IMR-90 (cell line): ENCODE data around the gene SCCPDH. TPM values are rescaled to one million over a fixed set of nuclear protein-coding genes. Genes with fewer than 3 reads are reported as not detected.

Source experiments
- ATAC-seq: fragments of 200-7000 bp; cut with Tn5 transposase; 2 replicates; pipeline ENCODE4 v1.9.1; 2020; ENCODE audit warnings: low read depth, mild to moderate bottlenecking, moderate library complexity
- BruUV-seq: library from RNA; stranded (reverse); fragments of 400-500 nt; replicated peaks from 2 replicates; lab custom pipeline; 2021; lab: Mats Ljungman, UMichigan
- CTCF ChIA-PET: fragments of 300-600 bp; formaldehyde crosslinking; extraction: SDS; loops from one replicate; lab custom pipeline; 2021; ENCODE audit warnings: antibody characterized with exemption; lab: Yijun Ruan, JAX
- POLR2A ChIA-PET: fragments of 300-600 bp; sonication (Branson Sonifier 250); formaldehyde crosslinking; loops from one replicate; lab custom pipeline; 2022; ENCODE audit warnings: antibody characterized with exemption; ENCODE audit not compliant: unreplicated experiment; lab: Charles Lee
- DNase-seq: peaks from one replicate; pipeline ENCODE4 v3.0.0; 2013
- H2AFZ ChIP-seq: replicated peaks from 2 replicates; pipeline ENCODE3; 2013; ENCODE audit warnings: low read length, mild to moderate bottlenecking; ENCODE audit not compliant: poor library complexity
- H2AK5ac ChIP-seq: 2 replicates; pipeline ENCODE4 v1.6.1; 2013; ENCODE audit warnings: low read depth, low read length, inconsistent platforms
- H2AK9ac ChIP-seq: replicated peaks from 2 replicates; pipeline ENCODE3; 2013; ENCODE audit warnings: mild to moderate bottlenecking, low read depth, low read length, moderate library complexity; ENCODE audit not compliant: poor library complexity
- H2BK120ac ChIP-seq: 2 replicates; pipeline ENCODE4 v1.6.1; 2013; ENCODE audit warnings: low read depth, low read length, inconsistent platforms
- H2BK15ac ChIP-seq: 3 replicates; pipeline ENCODE4 v1.6.1; 2013; ENCODE audit warnings: low read depth, low read length, inconsistent platforms
- H2BK20ac ChIP-seq: 2 replicates; pipeline ENCODE4 v1.6.1; 2013; ENCODE audit warnings: low read depth, mild to moderate bottlenecking, inconsistent platforms, low read length, moderate library complexity
- H2BK5ac ChIP-seq: 2 replicates; pipeline ENCODE4 v1.6.1; 2013; ENCODE audit warnings: mild to moderate bottlenecking, low read depth, low read length, inconsistent platforms; ENCODE audit not compliant: poor library complexity, severe bottlenecking
- H3K14ac ChIP-seq: replicated peaks from 2 replicates; pipeline ENCODE4 v1.6.1; 2013; ENCODE audit warnings: low read depth, low read length, inconsistent platforms
- H3K18ac ChIP-seq: 2 replicates; pipeline ENCODE4 v1.6.1; 2013; ENCODE audit warnings: low read depth, low read length, control low read depth
- H3K23ac ChIP-seq: 2 replicates; pipeline ENCODE4 v1.6.1; 2013; ENCODE audit warnings: low read depth, low read length, inconsistent platforms
- H3K27ac ChIP-seq: 2 replicates; pipeline ENCODE4 v1.5.1; 2013; ENCODE audit warnings: mild to moderate bottlenecking, control low read depth, low read length; ENCODE audit not compliant: insufficient read depth
- H3K27me3 ChIP-seq: 2 replicates; pipeline ENCODE4 v1.6.1; 2013; ENCODE audit warnings: low read length; ENCODE audit not compliant: control insufficient read depth, insufficient read depth
- H3K36me3 ChIP-seq: 2 replicates; pipeline ENCODE4 v1.6.1; 2013; ENCODE audit warnings: low read length, mixed read lengths; ENCODE audit not compliant: control insufficient read depth, insufficient read depth
- H3K4ac ChIP-seq: 2 replicates; pipeline ENCODE4 v1.6.1; 2013; ENCODE audit warnings: low read depth, low read length, inconsistent platforms
- H3K4me1 ChIP-seq: 2 replicates; pipeline ENCODE4 v1.6.1; 2013; ENCODE audit warnings: low read length, mixed read lengths; ENCODE audit not compliant: control insufficient read depth, insufficient read depth
- H3K4me2 ChIP-seq: 2 replicates; pipeline ENCODE4 v1.6.1; 2013; ENCODE audit warnings: low read depth, mild to moderate bottlenecking, control low read depth, low read length, moderate library complexity
- H3K4me3 ChIP-seq: 2 replicates; pipeline ENCODE4 v1.5.1; 2013; ENCODE audit warnings: low read depth, mild to moderate bottlenecking, control low read depth, low read length, moderate library complexity; ENCODE audit not compliant: insufficient read depth
- H3K56ac ChIP-seq: 2 replicates; pipeline ENCODE4 v1.6.1; 2013; ENCODE audit warnings: low read length, inconsistent platforms; ENCODE audit not compliant: insufficient read depth; ENCODE audit errors: extremely low read depth
- H3K79me1 ChIP-seq, 2 experiments: 2 replicates each; pipeline ENCODE4 v1.6.1; 2013; ENCODE audit warnings: low read length in 2 of 2, inconsistent platforms in 1 of 2, low read depth in 1 of 2
- H3K9ac ChIP-seq: 2 replicates; pipeline ENCODE4 v1.6.1; 2013; ENCODE audit warnings: low read depth, low read length, control low read depth
- H3K9me1 ChIP-seq: 2 replicates; pipeline ENCODE4 v1.6.1; 2013; ENCODE audit warnings: low read length, inconsistent platforms; ENCODE audit not compliant: insufficient read depth
- H3K9me3 ChIP-seq: 2 replicates; pipeline ENCODE4 v1.6.1; 2013; ENCODE audit warnings: low read length; ENCODE audit not compliant: control insufficient read depth, insufficient read depth
- H4K20me1 ChIP-seq: 2 replicates; pipeline ENCODE4 v1.6.1; 2013; ENCODE audit warnings: low read length, inconsistent platforms; ENCODE audit not compliant: insufficient read depth
- H4K5ac ChIP-seq: 2 replicates; pipeline ENCODE4 v1.6.1; 2013; ENCODE audit warnings: mild to moderate bottlenecking, low read depth, low read length, control low read depth
- H4K8ac ChIP-seq, 2 experiments: 2 replicates each; pipeline ENCODE4 v1.6.1; 2013; ENCODE audit warnings: low read depth in 2 of 2, low read length in 2 of 2, control low read depth in 1 of 2, inconsistent platforms in 1 of 2
- H4K91ac ChIP-seq: 2 replicates; pipeline ENCODE4 v1.6.1; 2013; ENCODE audit warnings: low read depth, low read length, inconsistent platforms; ENCODE audit not compliant: insufficient read depth
- FOS ChIP-seq: fragments of 150-350 bp; IDR thresholded peaks from 2 replicates; pipeline ENCODE4 v1.6.1; 2016; ENCODE audit warnings: low read depth, low read length
- WGBS, 2 experiments: methylation state at CpG; one replicate each; pipeline versions ENCODE4 v1.1.5 to v1.1.7; 2013; ENCODE audit warnings: missing lambda C conversion rate in 2 of 2; ENCODE audit not compliant: insufficient read length in 1 of 2; ENCODE audit errors: extremely low coverage in 2 of 2; 5-methylcytosine and 5-hydroxymethylcytosine counted together
- dilution Hi-C: fragments of 300-500 bp; cut with HindIII; formaldehyde crosslinking; loops from one replicate; pipeline ENCODE4 v1.14.3; 2018; ENCODE audit warnings: low sequenced_read_pairs; ENCODE audit not compliant: unreplicated experiment
- in situ Hi-C: fragments of 300-500 bp; cut with MboI; formaldehyde crosslinking; loops from 3 replicates; pipeline ENCODE4 v1.14.3; 2019; ENCODE audit warnings: low sequenced_read_pairs, inconsistent platforms, mixed read lengths
- intact Hi-C: fragments of 100-400 bp; cut with micrococcal nuclease; formaldehyde crosslinking; loops from 2 replicates; pipeline ENCODE4 v1.10.0; 2022
- polyA plus RNA-seq, 3 experiments: library from polyadenylated mRNA; depleted of rRNA; stranded (reverse); fragments of >200 nt; gene quantifications; 2 replicates each; pipeline ENCODE4 v1.2.3, GENCODE V29; 2012; ENCODE audit warnings: low replicate concordance in 1 of 3
- total RNA-seq: library from RNA; depleted of rRNA; stranded (reverse); fragments of >200 nt; gene quantifications from 2 replicates; pipeline ENCODE4 v1.2.3, GENCODE V29; 2012

SCCPDH gene
- total and polyA plus RNA-seq, 2 of the 4 experiments (the other 2 are of a cell fraction): 26.9 to 37.8 TPM

DNA sequence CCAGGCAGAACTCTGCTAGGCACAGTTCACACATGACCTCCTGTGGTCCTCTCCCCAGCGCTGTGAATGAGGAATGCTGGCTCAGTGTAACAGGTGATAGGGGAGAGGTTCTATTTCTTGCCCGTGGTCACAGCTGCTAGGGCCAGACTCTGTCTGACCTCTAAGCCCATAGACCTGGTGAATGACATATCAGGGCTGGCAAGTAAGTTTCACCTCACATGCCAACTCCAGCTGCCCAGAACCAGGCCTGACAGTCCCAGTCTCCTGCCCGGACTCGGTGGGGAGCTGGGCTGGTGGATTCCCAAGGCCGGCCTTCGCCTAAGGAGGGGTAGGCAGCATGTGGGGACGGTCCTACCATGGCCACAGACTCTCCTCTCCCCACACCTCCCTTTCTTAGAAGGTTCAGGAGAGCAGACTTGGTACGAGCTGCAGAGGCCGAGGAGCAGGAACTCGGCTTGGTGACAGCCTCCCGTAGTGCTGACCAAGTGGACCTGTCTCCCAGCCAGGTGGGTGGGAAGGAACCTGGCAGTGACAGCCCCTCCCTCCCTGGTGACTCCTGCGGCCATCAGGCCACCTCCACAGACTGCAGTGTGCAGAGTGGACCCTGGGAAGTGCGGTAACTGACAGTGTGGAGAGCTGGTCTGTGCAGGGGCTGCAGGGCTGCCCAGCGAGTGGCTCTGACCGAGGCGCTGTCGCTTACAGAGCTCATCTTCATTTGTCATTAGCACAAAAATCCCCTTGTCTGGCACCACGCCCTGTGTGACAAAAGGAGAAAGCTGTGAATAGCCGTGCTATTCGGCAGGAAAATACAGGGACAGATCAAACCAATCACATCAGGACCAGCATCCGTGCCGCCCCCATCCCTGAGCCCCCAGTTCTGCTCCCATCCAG lies 74.6 kb downstream of the SCCPDH start:
- no peaks in the 10 kb centered on the region for H4K20me1 ChIP-seq
- H2BK20ac ChIP-seq: no peak overlapping the region
- no peak overlapping the region for H4K8ac ChIP-seq
- H2BK120ac ChIP-seq: no peak overlapping the region
- no peak overlapping the region for H3K9ac ChIP-seq
- H3K23ac ChIP-seq: no peak overlapping the region
- intact Hi-C loops: no loop called here
- no peak for TF ChIP-seq FOS
- no peak overlapping the region for H4K5ac ChIP-seq
- no peak overlapping the region for H3K4me2 ChIP-seq
- no peak overlapping the region for H3K18ac ChIP-seq
- no peak overlapping the region for H2BK5ac ChIP-seq
- H3K9me1 ChIP-seq: peaks cover 6% of the 10 kb centered on the region; the same call in 1 of the 2 replicates
- no peak overlapping the region for H3K27ac ChIP-seq
- peaks cover 22% of the 10 kb centered on the region; the same call in 1 of the 2 replicates for H3K27me3 ChIP-seq
- POLR2A ChIA-PET: no interaction called here
- no peak overlapping the region for H3K14ac ChIP-seq
- dilution Hi-C loops: no loop called here
- no peak overlapping the region for H2BK15ac ChIP-seq
- DNase-seq (no peak), ATAC-seq (no peak)
- no peaks in the 10 kb centered on the region; the same call in 1 of the 2 replicates for H3K9me3 ChIP-seq
- no peak overlapping the region for H4K91ac ChIP-seq
- no peaks in the 10 kb centered on the region for H3K79me1 ChIP-seq
- H2AK5ac ChIP-seq: no peak overlapping the region
- peak overlapping the region; percentile 73 for H2AK9ac ChIP-seq
- 41% methylated on average over 4 of the region's 22 CpGs; no CpG with 5 or more reads in 1 of the 2 experiments for WGBS, 2 experiments
- H3K4ac ChIP-seq: no peak overlapping the region
- H3K36me3 ChIP-seq: no peaks in the 10 kb centered on the region
- BruUV-seq: no TSS peak
- CTCF ChIA-PET: no interaction called here
- H3K56ac ChIP-seq: no peak overlapping the region
- no peak overlapping the region for H2AFZ ChIP-seq
- peaks cover 6% of the 10 kb centered on the region; the same call in 1 of the 2 replicates for H3K4me1 ChIP-seq
- in situ Hi-C loops: no loop called here
- no peak overlapping the region for H3K4me3 ChIP-seq
